NCI-H446 treated with DMSO at 0.1 percent for 48 hours (cell line): ENCODE data around the gene KRTAP15-1.

ENCODE experiments used
- DNase-seq: peaks from one replicate; lab custom pipeline; 2025; lab: John Stamatoyannopoulos, UW

Gene KRTAP15-1

GRCh38 chr21:30487336-30487735 lies 47.3 kb downstream of the KRTAP15-1 start, which contains the start of gene KRTAP19-2:
TSS of gene KRTAP19-2 (minus strand) at chr21:30487436. CDS start at chr21:30487348, 88 bp downstream.
- no peak for DNase-seq
